ENCODE data around the gene RPL28. TPM values are rescaled to one million over a fixed set of nuclear protein-coding genes. Genes with fewer than 3 reads are reported as not detected.

The RPL28 gene
- total RNA-seq, 2 experiments from 2014 or later = 3,001 to 3,058 TPM

DNA sequence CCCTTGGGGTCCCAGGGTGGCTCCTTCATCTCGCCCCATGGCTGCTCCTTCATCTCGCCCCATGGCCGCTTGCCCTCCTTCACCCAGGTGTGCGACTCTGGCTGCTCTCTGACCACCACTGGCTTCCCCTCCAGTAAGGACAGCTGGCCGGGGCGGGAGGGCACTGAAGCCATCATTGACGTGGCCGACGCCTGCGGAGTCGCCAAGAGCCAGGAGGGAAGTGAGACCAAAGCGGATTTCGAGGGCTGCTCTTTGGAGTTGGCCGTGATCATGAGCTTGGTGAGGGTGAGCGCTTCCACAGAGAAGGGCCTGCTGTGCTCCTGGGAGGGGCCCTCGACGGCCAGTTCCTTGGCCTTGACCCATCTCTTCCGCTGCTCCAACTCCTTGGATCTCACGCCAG, 27.2 kb upstream of the RPL28 start:
- intact Hi-C loops (cut with micrococcal nuclease) = no loop called here
- Mint-ChIP-seq H3K27me3 (peaks cover 18% of the 10 kb centered on the region), H3K27ac (no peak overlapping the region), H3K4me3 (no peak overlapping the region), H3K4me1 (ENCODE audit: low read depth) (peaks cover 3% of the 10 kb centered on the region), H3K9me3 (no peaks in the 10 kb centered on the region), H3K36me3 (ENCODE audit: low read depth) (no peaks in the 10 kb centered on the region)
- DNase-seq (no peak), ATAC-seq (no peak)
- TF ChIP-seq, protein P1, sequence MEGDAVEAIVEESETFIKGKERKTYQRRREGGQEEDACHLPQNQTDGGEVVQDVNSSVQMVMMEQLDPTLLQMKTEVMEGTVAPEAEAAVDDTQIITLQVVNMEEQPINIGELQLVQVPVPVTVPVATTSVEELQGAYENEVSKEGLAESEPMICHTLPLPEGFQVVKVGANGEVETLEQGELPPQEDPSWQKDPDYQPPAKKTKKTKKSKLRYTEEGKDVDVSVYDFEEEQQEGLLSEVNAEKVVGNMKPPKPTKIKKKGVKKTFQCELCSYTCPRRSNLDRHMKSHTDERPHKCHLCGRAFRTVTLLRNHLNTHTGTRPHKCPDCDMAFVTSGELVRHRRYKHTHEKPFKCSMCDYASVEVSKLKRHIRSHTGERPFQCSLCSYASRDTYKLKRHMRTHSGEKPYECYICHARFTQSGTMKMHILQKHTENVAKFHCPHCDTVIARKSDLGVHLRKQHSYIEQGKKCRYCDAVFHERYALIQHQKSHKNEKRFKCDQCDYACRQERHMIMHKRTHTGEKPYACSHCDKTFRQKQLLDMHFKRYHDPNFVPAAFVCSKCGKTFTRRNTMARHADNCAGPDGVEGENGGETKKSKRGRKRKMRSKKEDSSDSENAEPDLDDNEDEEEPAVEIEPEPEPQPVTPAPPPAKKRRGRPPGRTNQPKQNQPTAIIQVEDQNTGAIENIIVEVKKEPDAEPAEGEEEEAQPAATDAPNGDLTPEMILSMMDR (IDR thresholded peaks at IDR 0.05) = no peak
- ChIA-PET CTCF (interaction anchor here (1.0 kb wide), 1 partner anchor 60 kb away, joined by 3 read pairs; no protein-coding TSS in a partner anchor), POLR2A (interaction anchor here (0.8 to 1.1 kb wide), 2 partner anchors 19 to 57 kb away, joined by 3 read pairs; no protein-coding TSS in a partner anchor)

DNA sequence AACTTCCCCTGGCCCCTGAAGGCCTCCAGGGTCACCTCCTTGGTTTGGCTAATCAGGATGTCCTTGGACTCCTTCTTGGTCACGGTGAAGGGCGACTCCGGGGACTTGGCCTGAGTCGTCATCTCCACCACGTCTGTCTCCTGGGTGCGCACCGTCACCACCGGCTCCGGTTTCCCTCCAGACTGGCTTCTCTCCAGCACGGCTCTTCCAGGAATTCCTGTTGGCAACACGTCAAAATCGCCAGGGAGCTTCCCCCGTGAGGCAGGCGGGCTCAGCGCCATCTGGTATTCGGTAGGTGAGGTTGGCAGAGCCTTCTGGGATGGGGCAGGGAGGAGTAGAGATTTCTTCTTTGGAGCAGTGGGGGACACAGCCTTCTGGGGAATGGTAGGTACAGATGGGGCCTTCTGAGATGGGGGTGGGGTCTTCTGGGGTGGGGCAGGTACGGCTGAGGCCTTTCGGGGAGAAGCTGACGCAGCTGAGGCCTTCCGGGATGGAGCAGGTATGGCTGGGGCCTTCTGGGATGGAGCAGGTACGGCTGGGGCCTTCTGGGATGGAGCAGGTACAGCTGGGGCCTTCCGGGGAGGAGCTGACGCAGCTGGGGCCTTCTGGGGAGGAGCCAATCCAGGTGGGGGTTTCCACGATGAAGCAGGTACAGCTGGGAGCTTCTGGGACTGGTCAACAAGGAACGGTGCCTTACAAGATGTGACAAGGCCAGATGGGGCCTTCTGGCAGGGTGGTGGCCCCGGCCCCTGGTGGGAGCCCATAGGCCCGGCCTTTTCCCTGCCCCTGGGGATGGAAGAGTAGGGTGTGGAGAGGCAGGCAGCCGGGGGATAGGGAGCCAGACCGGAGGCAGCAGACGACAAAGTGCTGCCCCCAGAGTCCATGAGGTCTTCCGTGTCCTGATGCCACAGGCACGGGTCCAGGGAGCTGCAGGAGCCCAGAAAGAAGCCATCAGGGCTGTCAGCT, 26.5 kb upstream of the RPL28 start:
- no peak for DNase-seq
- no peak overlapping the region for H3K27ac Mint-ChIP-seq
- intact Hi-C loops (cut with micrococcal nuclease) = no loop called here
- H3K36me3 Mint-ChIP-seq (ENCODE audit: low read depth) = no peaks in the 10 kb centered on the region
- ATAC-seq = no peak
- CTCF ChIA-PET = interaction anchor here (0.6 to 1.0 kb wide), 3 partner anchors 58 to 67 kb away, joined by 3 read pairs; no protein-coding TSS in a partner anchor
- H3K9me3 Mint-ChIP-seq = no peaks in the 10 kb centered on the region
- H3K4me1 Mint-ChIP-seq (ENCODE audit: low read depth) = no peaks in the 10 kb centered on the region
- H3K27me3 Mint-ChIP-seq = peaks cover 13% of the 10 kb centered on the region
- TF ChIP-seq, protein P1 (IDR thresholded peaks at IDR 0.05) = no peak
- POLR2A ChIA-PET = interaction anchor here (0.8 to 1.1 kb wide), 2 partner anchors 20 to 58 kb away, joined by 3 read pairs; no protein-coding TSS in a partner anchor
- H3K4me3 Mint-ChIP-seq = no peak overlapping the region

DNA sequence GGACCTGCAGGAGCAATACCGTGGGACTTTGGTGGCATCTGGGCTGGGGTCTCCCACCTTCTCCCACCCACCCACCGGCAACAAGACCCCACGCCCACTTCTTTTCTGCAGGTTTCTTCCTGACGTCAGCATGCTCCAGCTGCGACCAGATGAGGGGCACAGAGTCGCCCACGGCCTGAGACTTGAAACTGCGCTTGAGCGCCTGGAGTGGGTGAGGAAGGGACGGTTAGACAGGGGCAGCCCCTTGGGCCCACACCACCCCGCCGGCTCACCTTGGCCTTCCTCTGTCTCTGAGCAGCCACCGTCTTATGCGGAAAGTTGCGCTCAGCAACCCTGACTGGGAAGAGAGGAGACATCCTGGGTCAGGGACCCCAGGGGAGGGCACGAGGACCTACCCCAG, 24.8 kb upstream of the RPL28 start:
- H3K4me3 Mint-ChIP-seq = no peak overlapping the region
- peaks cover 4% of the 10 kb centered on the region for H3K27me3 Mint-ChIP-seq
- ChIA-PET CTCF (no interaction called here), POLR2A (interaction anchor here (0.7 to 0.9 kb wide), 3 partner anchors 12 to 24 kb away, joined by 3 read pairs; no protein-coding TSS in a partner anchor)
- TF ChIP-seq, protein P1 (IDR thresholded peaks at IDR 0.05) = no peak
- no peaks in the 10 kb centered on the region for H3K9me3 Mint-ChIP-seq
- no peaks in the 10 kb centered on the region for H3K4me1 Mint-ChIP-seq (ENCODE audit: low read depth)
- intact Hi-C loops (cut with micrococcal nuclease) = no loop called here
- H3K27ac Mint-ChIP-seq = no peak overlapping the region
- H3K36me3 Mint-ChIP-seq (ENCODE audit: low read depth) = no peaks in the 10 kb centered on the region
- no peak for DNase-seq
- no peak for ATAC-seq

DNA sequence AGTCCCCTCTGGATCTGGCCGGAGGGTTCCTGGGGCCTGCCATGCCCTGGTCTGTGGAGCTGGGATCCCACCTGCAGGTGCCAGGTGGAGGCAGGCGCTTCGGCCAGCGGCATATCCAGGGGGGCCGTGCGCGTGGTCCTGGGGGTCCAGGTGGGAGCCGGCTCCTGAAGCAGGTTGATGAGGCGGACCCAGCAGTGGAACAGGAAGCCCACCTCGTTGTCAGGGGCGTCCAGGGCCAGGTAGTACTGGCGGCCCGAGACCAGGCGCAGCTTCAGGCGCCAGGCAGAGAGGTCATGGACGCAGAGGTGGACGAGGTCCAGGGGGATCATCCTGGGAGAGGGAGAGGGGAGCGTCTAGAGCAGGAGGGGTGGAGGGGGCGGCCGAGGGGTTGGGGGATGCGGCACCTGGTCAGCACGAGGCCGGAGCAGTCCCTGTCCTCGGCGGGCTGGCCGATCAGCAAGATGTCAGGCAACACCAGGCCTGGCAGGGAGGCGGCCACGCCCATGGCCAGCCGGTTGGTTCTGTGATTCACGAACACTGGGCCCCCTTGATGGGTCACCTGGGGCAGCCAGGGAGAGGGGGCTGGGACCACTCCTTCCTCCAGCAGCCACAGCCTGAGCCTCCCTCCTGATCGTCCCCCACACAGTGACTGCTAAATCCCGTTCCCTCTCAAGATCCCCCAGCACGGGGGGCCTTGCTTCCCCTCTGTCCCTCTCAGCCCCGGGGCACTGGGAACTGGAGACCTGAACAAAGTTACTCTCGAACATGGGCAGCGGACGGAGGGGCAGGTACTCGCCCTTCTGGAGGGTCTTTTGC, 23.4 kb upstream of the RPL28 start:
- intact Hi-C loops (cut with micrococcal nuclease) = no loop called here
- no peak overlapping the region for H3K27ac Mint-ChIP-seq
- H3K36me3 Mint-ChIP-seq (ENCODE audit: low read depth) = no peaks in the 10 kb centered on the region
- TF ChIP-seq, protein P1 (IDR thresholded peaks at IDR 0.05) = no peak
- ATAC-seq (no peak), DNase-seq (no peak)
- CTCF ChIA-PET = no interaction called here
- H3K4me3 Mint-ChIP-seq = no peak overlapping the region
- H3K4me1 Mint-ChIP-seq (ENCODE audit: low read depth) = peaks cover 2% of the 10 kb centered on the region
- no peaks in the 10 kb centered on the region for H3K9me3 Mint-ChIP-seq
- peaks cover 2% of the 10 kb centered on the region for H3K27me3 Mint-ChIP-seq
- POLR2A ChIA-PET = no interaction called here
